Stimulated activated effector memory CD8-positive, alpha-beta T cell treated with anti-CD3 and anti-CD28 coated beads, Interleukin-12 subunit alpha, Interleukin-12 subunit beta, amount 100 ng/mL, for 72 hours (primary cell): ENCODE results near the gene SLC25A45.

Experiments
- ATAC-seq: fragments of 150-1000 bp; cut with Tn5 transposase; 2 replicates; pipeline ENCODE4 v1.10.0; 2021
- DNase-seq, 2 donors: peaks; one replicate each; pipeline ENCODE4 v3.0.0; 2021 to 2022; ENCODE audit warnings: low spot score in 2 of 2
- H3K27ac Mint-ChIP-seq: one replicate; pipeline ENCODE4 v1.8.0; 2022; ENCODE audit warnings: mild to moderate bottlenecking, mixed read lengths
- H3K36me3 Mint-ChIP-seq: one replicate; pipeline ENCODE4 v1.8.0; 2022; ENCODE audit warnings: mild to moderate bottlenecking, mixed read lengths
- H3K4me1 Mint-ChIP-seq: one replicate; pipeline ENCODE4 v1.8.0; 2022; ENCODE audit warnings: mixed read lengths
- H3K4me3 Mint-ChIP-seq: one replicate; pipeline ENCODE4 v1.8.0; 2022; ENCODE audit warnings: mild to moderate bottlenecking, mixed read lengths
- H3K9me3 Mint-ChIP-seq: one replicate; pipeline ENCODE4 v1.8.0; 2022; ENCODE audit warnings: mixed read lengths

The SLC25A45 gene, protein sequence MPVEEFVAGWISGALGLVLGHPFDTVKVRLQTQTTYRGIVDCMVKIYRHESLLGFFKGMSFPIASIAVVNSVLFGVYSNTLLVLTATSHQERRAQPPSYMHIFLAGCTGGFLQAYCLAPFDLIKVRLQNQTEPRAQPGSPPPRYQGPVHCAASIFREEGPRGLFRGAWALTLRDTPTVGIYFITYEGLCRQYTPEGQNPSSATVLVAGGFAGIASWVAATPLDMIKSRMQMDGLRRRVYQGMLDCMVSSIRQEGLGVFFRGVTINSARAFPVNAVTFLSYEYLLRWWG

DNA sequence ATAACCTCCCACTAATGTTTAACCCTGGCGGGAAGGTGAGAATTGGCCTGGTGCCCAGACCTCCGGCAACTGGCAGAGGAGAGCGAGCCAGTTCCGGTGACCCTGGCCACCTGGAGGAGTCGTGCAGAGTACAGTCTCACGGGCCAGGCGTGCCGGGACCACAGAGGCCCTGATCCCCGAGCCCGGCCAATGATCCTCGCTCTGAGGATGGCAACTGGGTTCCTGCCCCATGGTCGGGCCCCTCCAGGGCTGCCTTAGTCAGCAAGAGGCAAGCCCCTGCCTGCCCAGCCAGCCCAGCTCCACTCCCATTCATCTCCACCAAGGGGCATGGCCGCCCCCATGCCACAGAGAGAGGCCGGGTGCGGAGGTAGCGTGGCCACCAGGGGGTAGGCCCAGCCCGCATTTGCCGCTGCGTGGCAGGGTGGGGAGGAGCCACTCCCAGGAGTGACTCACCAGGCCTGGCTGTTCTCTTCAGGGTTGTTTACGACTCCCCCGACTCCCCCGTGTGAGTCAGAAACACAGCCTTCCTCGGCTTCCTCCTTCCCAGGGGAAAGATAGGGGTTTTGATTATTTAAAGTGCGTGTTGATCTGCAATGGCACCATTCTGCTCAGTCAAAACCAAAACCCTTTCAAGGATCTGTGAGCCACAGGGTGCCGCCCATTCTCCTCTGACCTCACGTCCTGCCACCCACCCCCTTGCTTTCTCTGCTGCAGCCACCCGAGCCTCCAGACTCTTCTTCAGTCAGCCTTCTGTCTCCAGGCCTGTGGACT, at the start of gene SLC25A45:
Gene SLC25A45 (minus strand): TSS at position 614 of the 771 bp plus-strand sequence. CDS start 695 bp downstream, outside the sequence.
- ATAC-seq (peak; percentile 91), DNase-seq (peak; percentile 83 to 96)
- H3K4me3 Mint-ChIP-seq, result peak within 1 kb of the TSS; percentile 92
- peaks cover 53% of the 10 kb centered on the region for H3K4me1 Mint-ChIP-seq
- H3K27ac Mint-ChIP-seq, result peak within 1 kb of the TSS; percentile 95
- peaks cover 26% of the 10 kb centered on the region for H3K36me3 Mint-ChIP-seq
- no peaks in the 10 kb centered on the region for H3K9me3 Mint-ChIP-seq

DNA sequence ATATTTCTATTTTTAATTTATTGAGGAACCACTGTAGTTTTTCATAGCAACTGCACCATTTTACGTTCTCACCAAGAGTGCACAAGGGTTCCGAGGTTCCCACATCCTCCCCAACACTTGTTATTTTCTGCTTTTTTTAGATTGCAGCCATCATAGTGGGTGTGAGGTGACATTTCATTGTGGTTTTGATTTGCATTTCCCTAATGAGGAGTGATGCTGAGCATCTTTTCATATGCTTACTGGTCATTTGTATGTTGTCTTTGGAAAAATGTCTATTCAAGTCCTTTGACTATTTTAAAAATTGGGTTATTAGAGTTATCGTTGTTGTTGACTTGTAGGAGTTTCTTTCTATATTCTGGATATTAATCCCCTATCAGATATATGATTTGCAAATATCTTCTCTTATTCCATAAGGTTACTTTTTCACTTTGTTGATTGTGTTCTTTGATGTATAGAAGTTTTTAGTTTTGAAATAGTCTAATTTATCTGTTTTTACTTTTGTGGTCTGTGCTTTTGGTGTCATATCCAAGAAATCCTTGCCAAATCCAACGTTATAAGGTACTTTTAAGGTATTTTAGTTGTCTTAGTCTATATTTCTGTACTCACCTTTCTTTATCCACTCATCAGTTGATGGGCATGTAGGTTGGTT, 49.1 kb upstream of the SLC25A45 start:
- DNase-seq, result no peak

DNA sequence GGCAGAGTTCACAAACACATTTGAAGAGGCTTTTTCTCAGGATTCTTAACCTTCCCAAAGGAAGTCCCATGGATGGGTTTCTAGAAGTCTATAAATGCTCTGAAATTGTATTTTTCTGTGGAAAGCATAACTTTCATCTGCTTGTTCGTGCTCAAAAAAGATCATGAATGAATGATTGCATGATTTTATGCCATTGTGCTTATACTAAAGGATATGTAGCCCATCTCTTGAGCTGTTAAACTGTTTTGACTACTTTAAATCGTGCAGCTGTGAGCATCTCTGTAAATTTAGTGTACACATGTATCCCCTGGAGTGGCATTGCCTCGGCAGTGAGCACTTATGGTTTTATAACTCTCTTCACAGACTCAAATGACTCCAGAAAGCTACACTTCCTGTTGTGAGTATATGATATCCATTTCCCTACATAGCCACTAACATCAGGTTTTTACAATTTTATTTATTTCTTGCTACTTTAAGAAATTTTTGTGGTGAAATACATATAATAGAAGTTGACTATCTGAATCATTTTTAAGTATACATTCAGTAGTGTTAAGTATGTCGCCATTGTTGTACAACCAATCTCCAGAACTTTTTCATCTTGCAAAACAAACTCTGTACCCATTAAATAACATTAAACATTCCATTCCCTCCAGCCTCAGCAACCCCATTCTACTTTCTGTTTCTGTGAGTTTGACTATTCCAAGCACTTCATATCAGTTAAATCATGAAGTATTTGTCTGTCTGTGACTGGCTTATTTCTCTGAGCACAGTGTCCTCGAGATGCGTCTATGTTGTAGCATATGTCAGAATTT, 48.2 kb upstream of the SLC25A45 start:
- H3K36me3 Mint-ChIP-seq, result peaks cover 100% of the 10 kb centered on the region
- ATAC-seq (no peak), DNase-seq (no peak)
- H3K27ac Mint-ChIP-seq, result peak overlapping the region; percentile 100
- peak overlapping the region; percentile 96 for H3K4me3 Mint-ChIP-seq
- H3K4me1 Mint-ChIP-seq, result peaks cover 89% of the 10 kb centered on the region
- no peaks in the 10 kb centered on the region for H3K9me3 Mint-ChIP-seq

More for the DNA sequence above, 49.1 kb upstream of the SLC25A45 start:
- H3K27ac Mint-ChIP-seq, result peak overlapping the region; percentile 100
- peak overlapping the region; percentile 96 for H3K4me3 Mint-ChIP-seq
- H3K9me3 Mint-ChIP-seq, result no peaks in the 10 kb centered on the region
- peaks cover 100% of the 10 kb centered on the region for H3K36me3 Mint-ChIP-seq
- H3K4me1 Mint-ChIP-seq, result peaks cover 91% of the 10 kb centered on the region
- ATAC-seq, result peak; percentile 22

DNA sequence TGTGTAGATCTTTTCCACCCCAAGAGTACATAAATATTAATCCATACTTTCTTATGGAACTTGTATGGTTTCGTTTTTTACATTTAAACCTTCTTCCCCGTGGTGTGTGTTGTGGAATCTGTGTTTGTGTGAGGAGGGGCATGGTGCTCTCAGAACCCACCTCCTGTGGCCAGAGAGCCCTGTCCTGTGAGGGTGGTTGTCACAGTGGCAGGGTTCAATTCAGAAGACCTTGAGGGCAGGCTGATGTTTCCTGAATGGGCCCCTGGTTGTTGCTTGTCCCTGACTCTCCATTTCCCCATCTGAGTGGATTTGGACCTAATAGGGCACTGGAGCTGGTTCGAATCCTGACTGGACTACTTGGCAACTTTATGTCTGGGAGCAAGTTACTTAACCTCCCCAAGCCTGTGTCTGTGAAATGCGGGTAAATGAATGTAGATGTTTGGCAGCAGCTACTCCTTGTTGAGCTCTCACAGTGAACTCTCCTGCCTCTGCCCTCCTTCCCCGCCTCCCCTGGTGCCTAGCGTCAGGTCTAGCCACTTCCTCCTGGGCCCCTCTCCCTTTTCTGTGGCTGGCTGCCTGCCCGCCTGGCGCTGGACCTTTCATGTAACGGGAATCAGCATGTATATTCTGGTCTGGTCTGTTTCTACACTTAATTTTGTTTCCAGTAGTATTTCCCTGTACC, 47.4 kb upstream of the SLC25A45 start:
- peaks cover 100% of the 10 kb centered on the region for H3K36me3 Mint-ChIP-seq
- no peaks in the 10 kb centered on the region for H3K9me3 Mint-ChIP-seq
- H3K27ac Mint-ChIP-seq, result peak overlapping the region; percentile 100
- DNase-seq (no peak), ATAC-seq (no peak)
- H3K4me3 Mint-ChIP-seq, result peak overlapping the region; percentile 96
- H3K4me1 Mint-ChIP-seq, result peaks cover 89% of the 10 kb centered on the region

DNA sequence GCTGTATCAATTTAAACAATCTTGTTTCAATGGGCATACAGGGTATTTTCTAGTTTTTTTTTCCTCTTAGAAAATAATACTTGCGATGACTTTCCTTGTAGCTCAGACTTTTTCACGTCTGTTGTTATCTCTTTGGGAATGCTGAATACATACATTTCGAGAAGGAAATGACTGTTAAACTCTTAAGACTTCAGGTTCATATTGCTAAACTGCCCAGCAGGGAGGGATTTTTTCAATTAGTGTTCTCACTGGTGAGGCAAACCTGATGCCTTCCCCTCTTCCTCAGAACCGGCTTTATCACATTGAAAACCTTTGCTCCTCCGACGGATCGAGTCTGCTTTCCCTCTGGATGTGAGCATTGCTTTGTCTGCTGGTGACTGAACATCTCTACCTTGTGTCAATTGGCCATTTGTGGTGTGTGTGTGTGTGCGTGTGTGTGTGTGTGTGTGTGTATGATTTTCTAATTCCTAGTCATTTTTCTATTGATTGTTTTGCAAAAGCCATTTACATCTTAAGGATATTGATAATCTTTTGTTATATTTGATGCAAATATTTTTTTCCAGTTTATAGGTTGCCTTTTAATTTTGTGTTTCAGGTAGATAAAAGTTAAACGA, 46.7 kb upstream of the SLC25A45 start:
- H3K4me3 Mint-ChIP-seq, result peak overlapping the region; percentile 96
- no peak for DNase-seq
- H3K36me3 Mint-ChIP-seq, result peaks cover 100% of the 10 kb centered on the region
- H3K9me3 Mint-ChIP-seq, result no peaks in the 10 kb centered on the region
- ATAC-seq, result no peak
- H3K27ac Mint-ChIP-seq, result peak overlapping the region; percentile 100
- H3K4me1 Mint-ChIP-seq, result peaks cover 89% of the 10 kb centered on the region

DNA sequence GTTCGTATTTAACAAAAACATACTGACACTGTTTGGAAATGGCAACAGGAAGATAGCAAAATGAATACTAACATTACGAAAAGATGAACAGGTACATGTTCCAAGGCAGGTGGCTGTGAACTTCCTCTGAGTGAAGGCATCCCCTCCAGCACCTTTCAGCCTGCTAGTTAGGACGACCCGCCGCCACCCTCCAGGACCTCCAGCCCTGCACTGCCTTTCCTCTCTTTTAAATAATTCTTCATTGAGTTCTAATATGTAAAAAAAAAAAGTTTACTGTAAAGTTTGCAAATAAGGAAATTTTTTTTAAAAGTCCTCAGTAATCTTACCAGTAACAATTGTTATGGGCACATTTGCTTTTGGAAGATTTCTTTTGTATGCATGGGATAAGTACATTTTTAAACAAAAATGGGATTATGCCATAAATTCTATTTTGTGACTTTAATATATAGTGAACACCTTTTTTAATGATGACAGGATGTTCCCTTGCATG, 46.2 kb upstream of the SLC25A45 start:
- Mint-ChIP-seq H3K4me3 (peak overlapping the region; percentile 96), H3K9me3 (no peaks in the 10 kb centered on the region), H3K27ac (peak overlapping the region; percentile 100), H3K4me1 (peaks cover 92% of the 10 kb centered on the region), H3K36me3 (peaks cover 100% of the 10 kb centered on the region)
- ATAC-seq, result no peak
- no peak for DNase-seq

DNA sequence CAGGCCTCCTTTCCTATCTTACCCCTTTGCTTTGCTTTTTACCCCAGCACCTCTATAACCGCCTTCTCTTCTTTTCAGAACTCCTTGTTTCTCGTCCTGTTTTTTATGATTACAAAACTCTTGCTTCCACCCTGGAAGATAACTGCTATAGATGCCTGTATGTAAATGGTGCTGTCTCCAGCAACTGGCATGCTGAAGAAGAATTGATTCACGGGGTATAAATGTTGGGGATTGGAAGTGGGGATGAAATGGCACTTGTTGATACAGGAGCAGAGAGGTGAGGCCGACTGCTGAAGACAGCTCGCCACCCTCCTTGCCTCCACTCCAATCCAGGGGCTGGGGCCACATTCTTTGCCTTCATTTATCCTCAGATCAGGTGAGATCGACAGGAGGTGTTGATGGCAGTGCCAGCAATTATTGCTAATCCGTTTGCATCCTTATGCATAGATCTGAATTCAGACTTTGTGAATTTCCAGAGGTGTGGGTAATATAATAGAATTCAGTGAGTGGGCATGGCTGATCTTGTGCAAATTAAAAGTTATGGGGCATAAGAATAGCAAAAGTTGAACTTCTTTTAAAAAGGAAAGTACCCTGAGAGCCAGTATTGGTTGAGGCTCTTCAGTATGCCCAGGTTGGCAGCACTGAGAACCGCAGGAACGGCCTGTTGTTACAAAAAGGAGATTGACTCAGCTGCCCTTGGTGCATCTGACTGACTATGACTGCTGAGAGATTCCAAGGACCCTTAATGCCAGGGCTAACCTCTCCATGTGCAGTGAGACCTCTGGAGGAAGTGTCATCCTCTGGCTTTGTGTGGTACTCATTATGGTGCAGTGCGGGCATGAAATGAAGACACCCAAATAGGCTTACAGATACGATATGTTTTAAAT, 45.5 kb upstream of the SLC25A45 start:
- ATAC-seq, result peak; percentile 2
- H3K27ac Mint-ChIP-seq, result peak overlapping the region; percentile 100
- no peak for DNase-seq
- peak overlapping the region; percentile 96 for H3K4me3 Mint-ChIP-seq
- H3K36me3 Mint-ChIP-seq, result peaks cover 100% of the 10 kb centered on the region
- no peaks in the 10 kb centered on the region for H3K9me3 Mint-ChIP-seq
- H3K4me1 Mint-ChIP-seq, result peaks cover 94% of the 10 kb centered on the region

DNA sequence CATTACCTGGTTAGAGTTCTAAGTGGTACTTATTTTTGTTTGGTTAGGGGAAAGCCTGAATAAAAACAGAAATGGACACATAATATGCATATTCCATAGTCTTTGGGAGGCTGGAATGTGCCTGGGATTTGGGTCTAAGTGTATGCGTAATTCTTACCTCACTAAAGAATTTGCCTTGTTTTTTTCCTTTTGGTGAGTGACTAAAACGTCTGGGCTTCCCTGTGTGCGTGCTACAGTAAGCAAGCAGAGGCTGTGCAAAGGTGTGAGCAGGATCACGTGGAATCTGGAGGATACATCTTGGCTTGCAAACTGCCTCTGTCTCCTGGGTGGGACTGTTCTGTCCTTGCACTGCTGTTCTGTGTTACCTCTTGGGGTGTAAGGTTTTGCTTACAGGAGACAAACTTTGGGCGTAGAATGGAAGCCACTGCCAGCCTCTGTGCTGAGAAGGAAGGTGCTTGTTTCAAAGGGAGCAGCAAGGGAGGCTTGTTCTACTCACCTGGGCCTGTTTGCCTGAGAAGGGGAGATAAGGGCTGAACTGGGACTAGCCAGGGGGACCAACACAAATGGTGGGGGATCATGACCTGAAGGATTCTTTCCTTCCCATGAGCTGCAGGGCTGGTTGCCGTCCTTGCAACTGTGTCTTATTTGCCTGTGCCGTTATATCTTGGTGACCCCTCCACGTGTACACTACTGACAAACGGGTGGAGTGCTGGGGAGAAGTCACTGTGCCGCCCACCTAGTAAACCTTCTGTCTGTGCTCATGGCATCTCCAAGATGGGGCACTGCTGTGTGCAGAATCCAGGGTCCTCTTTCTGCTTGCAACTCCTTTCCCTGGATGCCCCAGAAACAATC, 44.6 kb upstream of the SLC25A45 start:
- no peak for DNase-seq
- Mint-ChIP-seq H3K4me1 (peaks cover 93% of the 10 kb centered on the region), H3K9me3 (no peaks in the 10 kb centered on the region), H3K27ac (peak overlapping the region; percentile 100), H3K36me3 (peaks cover 100% of the 10 kb centered on the region), H3K4me3 (peak overlapping the region; percentile 96)
- ATAC-seq, result no peak

DNA sequence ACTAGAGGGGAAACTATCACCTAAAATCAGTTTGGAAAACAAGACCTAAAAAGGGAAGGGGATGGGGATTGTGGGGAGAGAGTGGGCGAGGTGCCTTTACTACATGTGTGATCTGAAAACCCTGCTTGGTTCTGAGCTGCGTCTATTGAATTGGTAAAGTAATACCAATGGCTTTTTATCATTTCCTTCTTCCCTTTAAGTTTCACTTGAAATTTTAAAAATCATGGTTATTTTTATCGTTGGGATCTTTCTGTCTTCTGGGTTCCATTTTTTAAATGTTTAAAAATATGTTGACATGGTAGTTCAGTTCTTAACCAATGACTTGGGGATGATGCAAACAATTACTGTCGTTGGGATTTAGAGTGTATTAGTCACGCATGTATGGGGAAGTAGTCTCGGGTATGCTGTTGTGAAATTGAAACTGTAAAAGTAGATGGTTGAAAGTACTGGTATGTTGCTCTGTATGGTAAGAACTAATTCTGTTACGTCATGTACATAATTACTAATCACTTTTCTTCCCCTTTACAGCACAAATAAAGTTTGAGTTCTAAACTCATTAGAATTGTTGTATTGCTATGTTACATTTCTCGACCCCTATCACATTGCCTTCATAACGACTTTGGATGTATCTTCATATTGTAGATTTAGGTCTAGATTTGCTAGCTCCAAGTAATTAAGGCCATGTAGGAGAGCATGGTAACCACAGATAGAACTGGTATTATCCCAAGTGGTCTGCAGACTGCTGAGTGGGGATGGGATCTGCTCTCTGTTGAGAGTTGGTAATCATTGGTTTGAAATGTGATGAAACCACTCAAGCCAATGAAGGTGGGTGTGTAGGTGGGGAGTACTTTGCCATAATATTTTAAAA, 43.8 kb upstream of the SLC25A45 start:
- no peak for DNase-seq

DNA sequence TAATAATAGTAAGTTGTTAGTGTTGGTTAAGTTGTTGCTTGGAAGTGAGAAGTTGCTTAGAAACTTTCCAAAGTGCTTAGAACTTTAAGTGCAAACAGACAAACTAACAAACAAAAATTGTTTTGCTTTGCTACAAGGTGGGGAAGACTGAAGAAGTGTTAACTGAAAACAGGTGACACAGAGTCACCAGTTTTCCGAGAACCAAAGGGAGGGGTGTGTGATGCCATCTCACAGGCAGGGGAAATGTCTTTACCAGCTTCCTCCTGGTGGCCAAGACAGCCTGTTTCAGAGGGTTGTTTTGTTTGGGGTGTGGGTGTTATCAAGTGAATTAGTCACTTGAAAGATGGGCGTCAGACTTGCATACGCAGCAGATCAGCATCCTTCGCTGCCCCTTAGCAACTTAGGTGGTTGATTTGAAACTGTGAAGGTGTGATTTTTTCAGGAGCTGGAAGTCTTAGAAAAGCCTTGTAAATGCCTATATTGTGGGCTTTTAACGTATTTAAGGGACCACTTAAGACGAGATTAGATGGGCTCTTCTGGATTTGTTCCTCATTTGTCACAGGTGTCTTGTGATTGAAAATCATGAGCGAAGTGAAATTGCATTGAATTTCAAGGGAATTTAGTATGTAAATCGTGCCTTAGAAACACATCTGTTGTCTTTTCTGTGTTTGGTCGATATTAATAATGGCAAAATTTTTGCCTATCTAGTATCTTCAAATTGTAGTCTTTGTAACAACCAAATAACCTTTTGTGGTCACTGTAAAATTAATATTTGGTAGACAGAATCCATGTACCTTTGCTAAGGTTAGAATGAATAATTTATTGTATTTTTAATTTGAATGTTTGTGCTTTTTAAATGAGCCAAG, 42.9 kb upstream of the SLC25A45 start:
- peak; percentile 53 for ATAC-seq
- Mint-ChIP-seq H3K4me1 (peaks cover 76% of the 10 kb centered on the region), H3K9me3 (no peaks in the 10 kb centered on the region), H3K36me3 (peaks cover 100% of the 10 kb centered on the region), H3K27ac (peak overlapping the region; percentile 100), H3K4me3 (peak overlapping the region; percentile 96)
- peak; percentile 67 to 91 for DNase-seq

More for the DNA sequence above, 43.8 kb upstream of the SLC25A45 start:
- peaks cover 100% of the 10 kb centered on the region for H3K36me3 Mint-ChIP-seq
- peak overlapping the region; percentile 96 for H3K4me3 Mint-ChIP-seq
- ATAC-seq, result peak; percentile 56
- H3K4me1 Mint-ChIP-seq, result peaks cover 84% of the 10 kb centered on the region
- no peaks in the 10 kb centered on the region for H3K9me3 Mint-ChIP-seq
- H3K27ac Mint-ChIP-seq, result peak overlapping the region; percentile 100
